Chondrocyte (in vitro differentiated cells): ENCODE data around the gene VAV2. TPM values are rescaled to one million over a fixed set of nuclear protein-coding genes. Genes with fewer than 3 reads are reported as not detected.
A peak's percentile ranks its signal among the peaks of the same experiment; 100 is the strongest.
"Not testable (repeated sequence)": the region's sequence is repeated elsewhere in the genome, so short reads cannot be mapped to it uniquely, and the experiment has no call there.

Experiments used
- DNase-seq: peaks from one replicate; pipeline ENCODE4 v3.0.0; 2021; ENCODE audit warnings: mixed read lengths, low spot score
- H3K27ac Mint-ChIP-seq: one replicate; pipeline ENCODE4 v1.8.0; 2021; ENCODE audit warnings: mild to moderate bottlenecking, moderate library complexity, mixed read lengths; ENCODE audit not compliant: unreplicated experiment
- H3K27me3 Mint-ChIP-seq: 2 replicates; pipeline ENCODE4 v1.8.0; 2021; ENCODE audit warnings: low read depth, mixed read lengths
- H3K36me3 Mint-ChIP-seq: 2 replicates; pipeline ENCODE4 v1.8.0; 2021; ENCODE audit warnings: low read depth, mixed read lengths
- H3K4me1 Mint-ChIP-seq: 2 replicates; pipeline ENCODE4 v1.8.0; 2021; ENCODE audit warnings: low read depth, mild to moderate bottlenecking, mixed read lengths
- H3K4me3 Mint-ChIP-seq: one replicate; pipeline ENCODE4 v1.8.0; 2021; ENCODE audit warnings: mild to moderate bottlenecking, moderate library complexity, mixed read lengths; ENCODE audit not compliant: unreplicated experiment
- H3K9me3 Mint-ChIP-seq: 2 replicates; pipeline ENCODE4 v1.8.0; 2021; ENCODE audit warnings: low read depth, mixed read lengths
- CTCF ChIP-seq: fragments of 200-600 bp; sonication (generic); IDR thresholded peaks from 2 replicates; pipeline ENCODE4 v1.5.0; 2021; ENCODE audit warnings: antibody characterized with exemption, mild to moderate bottlenecking, moderate library complexity
- total RNA-seq: library from RNA; stranded (reverse); gene quantifications from 3 replicates; pipeline ENCODE4 v1.2.1, GENCODE V29; 2021

VAV2 gene
- total RNA-seq, 1 donor from 2014 or later, result 17.7 TPM

- no peak overlapping the region for H3K4me3 Mint-ChIP-seq
- H3K4me1 Mint-ChIP-seq, result no peaks in the 10 kb centered on the region
- no peak for TF ChIP-seq CTCF
- peaks cover 5% of the 10 kb centered on the region for H3K9me3 Mint-ChIP-seq
- no peaks in the 10 kb centered on the region for H3K27me3 Mint-ChIP-seq
- peaks cover 26% of the 10 kb centered on the region for H3K36me3 Mint-ChIP-seq
- peak; percentile 80 for DNase-seq
- no peak overlapping the region for H3K27ac Mint-ChIP-seq
Measured at GRCh38 chr9:133769511-133770075, 222.5 kb downstream of the VAV2 start.

DNA sequence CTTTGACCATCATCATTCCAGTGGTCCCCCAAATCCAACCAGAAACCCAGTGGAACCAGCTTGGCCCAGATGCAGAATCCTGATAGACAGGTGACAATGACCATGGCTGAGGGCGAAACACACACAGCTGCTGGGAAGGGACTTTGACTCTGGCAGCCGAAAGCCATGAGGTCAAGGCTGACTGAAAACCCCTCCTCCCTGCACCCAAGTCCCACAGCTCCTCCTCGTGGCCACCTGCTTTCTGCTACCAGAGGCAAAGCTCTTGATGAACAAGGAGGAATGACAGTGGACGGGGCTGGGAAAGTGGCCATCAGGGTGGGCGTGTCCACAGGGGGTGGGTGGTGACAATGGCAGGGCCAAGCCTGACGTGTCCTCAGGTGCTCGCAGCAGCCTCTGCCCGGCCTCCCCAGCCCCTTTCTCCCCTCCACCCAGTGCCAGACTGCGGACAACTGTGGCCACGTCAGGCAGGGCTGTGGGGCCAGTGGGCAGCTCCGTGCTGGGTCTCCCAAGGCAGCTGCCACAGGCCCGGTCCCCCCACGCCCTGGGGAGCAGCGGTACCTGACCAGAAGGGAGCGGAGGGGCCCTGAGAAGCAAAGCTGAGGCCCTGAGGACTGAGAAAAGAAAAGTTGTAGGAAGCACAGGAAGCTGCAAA is 223.1 kb downstream of the VAV2 start:
- Mint-ChIP-seq H3K4me3 (no peak overlapping the region), H3K27me3 (no peaks in the 10 kb centered on the region), H3K27ac (no peak overlapping the region), H3K9me3 (peaks cover 5% of the 10 kb centered on the region), H3K36me3 (peaks cover 26% of the 10 kb centered on the region), H3K4me1 (peaks cover 2% of the 10 kb centered on the region)
- DNase-seq, result peak; percentile 86
- TF ChIP-seq CTCF, result no peak

DNA sequence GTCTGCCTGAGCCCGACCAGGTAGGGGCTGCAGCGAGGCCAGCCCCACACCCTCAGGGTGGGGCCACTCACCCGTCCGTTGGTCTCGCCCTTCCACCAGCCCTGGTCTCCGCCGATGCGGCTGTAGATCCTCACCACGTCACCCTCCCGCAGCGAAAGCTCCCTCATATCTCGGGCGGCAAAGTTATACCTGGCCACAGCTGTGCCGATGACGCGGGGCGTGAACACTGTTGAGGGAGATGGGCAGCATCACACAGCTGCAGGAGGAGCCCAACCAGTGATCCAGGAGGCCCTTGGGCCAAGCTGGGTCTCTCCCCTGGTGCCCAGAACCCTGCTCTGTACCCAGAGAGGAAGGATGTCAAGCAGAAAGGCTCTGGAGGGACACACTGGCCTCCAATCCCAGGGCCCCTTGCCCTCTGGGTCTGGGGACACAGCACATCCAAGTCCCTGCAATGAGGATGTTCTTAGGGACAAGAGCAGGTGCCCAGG is 223.7 kb downstream of the VAV2 start:
- Mint-ChIP-seq H3K27ac (no peak overlapping the region), H3K36me3 (peaks cover 29% of the 10 kb centered on the region), H3K9me3 (peaks cover 5% of the 10 kb centered on the region), H3K4me3 (no peak overlapping the region), H3K27me3 (no peaks in the 10 kb centered on the region), H3K4me1 (peaks cover 6% of the 10 kb centered on the region)
- DNase-seq, result peak; percentile 47
- no peak for TF ChIP-seq CTCF

- no peak for DNase-seq
- Mint-ChIP-seq H3K9me3 (peaks cover 5% of the 10 kb centered on the region), H3K27me3 (no peaks in the 10 kb centered on the region), H3K4me1 (peaks cover 6% of the 10 kb centered on the region), H3K27ac (no peak overlapping the region), H3K36me3 (peaks cover 28% of the 10 kb centered on the region), H3K4me3 (no peak overlapping the region)
- TF ChIP-seq CTCF, result no peak
Measured at GRCh38 chr9:133767625-133768024, 224.5 kb downstream of the VAV2 start.

- Mint-ChIP-seq H3K27me3 (no peaks in the 10 kb centered on the region), H3K36me3 (peaks cover 26% of the 10 kb centered on the region), H3K4me1 (peaks cover 6% of the 10 kb centered on the region), H3K4me3 (no peak overlapping the region), H3K9me3 (peaks cover 5% of the 10 kb centered on the region), H3K27ac (no peak overlapping the region)
- DNase-seq, result no peak
- TF ChIP-seq CTCF, result no peak
Measured at GRCh38 chr9:133767008-133767407, 225.1 kb downstream of the VAV2 start.

DNA sequence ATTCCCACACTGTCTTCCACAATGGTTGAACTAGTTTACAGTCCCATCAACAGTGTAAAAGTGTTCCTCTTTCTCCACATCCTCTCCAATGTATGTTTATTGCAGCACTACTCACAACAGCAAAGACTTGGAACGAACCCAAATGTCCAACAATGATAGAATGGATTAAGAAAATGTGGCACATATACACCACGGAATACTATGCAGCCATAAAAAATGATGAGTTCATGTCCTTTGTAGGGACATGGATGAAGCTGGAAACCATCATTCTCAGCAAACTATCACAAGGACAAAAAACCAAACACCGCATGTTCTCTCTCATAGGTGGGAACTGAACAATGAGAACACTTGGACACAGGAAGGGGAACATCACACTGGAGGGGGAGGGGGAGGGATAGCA is 225.9 kb downstream of the VAV2 start:
- H3K27ac Mint-ChIP-seq, H3K9me3 Mint-ChIP-seq, H3K4me3 Mint-ChIP-seq, DNase-seq, H3K4me1 Mint-ChIP-seq, H3K27me3 Mint-ChIP-seq: not testable (repeated sequence)
- peaks cover 26% of the 10 kb centered on the region for H3K36me3 Mint-ChIP-seq
